Measurements from ENCODE around the gene PAPLN. TPM values are rescaled to one million over a fixed set of nuclear protein-coding genes. Genes with fewer than 3 reads are reported as not detected.

PAPLN gene
- total RNA-seq, 4 donors from 2014 or later, result 13.4 to 47.7 (median 28.2) TPM

DNA sequence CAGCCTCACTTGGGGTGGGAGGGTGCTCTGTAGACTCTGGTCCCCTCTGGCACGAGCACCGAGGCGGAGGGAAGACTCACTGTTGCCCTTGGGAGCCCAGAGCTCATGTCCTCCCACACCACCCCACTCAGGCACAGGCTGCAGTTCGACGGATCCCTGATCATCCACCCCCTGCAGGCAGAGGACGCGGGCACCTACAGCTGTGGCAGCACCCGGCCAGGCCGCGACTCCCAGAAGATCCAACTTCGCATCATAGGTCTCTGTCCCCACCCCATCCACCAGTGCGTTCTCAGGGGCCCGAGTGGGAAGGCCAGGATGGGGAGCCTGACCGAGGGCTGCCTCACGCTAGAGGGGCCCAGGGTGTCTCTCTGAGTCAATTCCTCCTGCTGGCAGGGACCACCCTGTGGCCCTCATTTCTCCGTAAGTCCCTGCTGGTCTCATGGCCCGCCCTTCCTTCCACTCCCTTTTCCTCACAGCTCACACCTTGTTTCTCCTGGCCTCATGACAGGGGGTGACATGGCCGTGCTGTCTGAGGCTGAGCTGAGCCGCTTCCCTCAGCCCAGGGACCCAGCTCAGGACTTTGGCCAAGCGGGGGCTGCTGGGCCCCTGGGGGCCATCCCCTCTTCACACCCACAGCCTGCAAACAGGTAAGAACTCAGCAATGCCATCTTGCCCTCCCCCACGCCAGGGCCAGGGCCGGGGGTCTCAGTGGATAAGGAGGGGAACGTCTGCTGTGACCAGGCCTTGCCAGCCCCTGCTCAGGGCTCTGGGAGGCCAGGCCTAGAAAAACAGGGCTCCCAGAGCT is 27.0 kb downstream of the PAPLN start:
- TF ChIP-seq EP300 (IDR thresholded peaks at IDR 0.05) (no peak), POLR2A (IDR thresholded peaks at IDR 0.05) (no peak), POLR2AphosphoS5 (IDR thresholded peaks at IDR 0.05) (no peak)
- TF ChIP-seq, protein P1, sequence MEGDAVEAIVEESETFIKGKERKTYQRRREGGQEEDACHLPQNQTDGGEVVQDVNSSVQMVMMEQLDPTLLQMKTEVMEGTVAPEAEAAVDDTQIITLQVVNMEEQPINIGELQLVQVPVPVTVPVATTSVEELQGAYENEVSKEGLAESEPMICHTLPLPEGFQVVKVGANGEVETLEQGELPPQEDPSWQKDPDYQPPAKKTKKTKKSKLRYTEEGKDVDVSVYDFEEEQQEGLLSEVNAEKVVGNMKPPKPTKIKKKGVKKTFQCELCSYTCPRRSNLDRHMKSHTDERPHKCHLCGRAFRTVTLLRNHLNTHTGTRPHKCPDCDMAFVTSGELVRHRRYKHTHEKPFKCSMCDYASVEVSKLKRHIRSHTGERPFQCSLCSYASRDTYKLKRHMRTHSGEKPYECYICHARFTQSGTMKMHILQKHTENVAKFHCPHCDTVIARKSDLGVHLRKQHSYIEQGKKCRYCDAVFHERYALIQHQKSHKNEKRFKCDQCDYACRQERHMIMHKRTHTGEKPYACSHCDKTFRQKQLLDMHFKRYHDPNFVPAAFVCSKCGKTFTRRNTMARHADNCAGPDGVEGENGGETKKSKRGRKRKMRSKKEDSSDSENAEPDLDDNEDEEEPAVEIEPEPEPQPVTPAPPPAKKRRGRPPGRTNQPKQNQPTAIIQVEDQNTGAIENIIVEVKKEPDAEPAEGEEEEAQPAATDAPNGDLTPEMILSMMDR (IDR thresholded peaks at IDR 0.05), result no peak
- H3K4me1 ChIP-seq, result peaks cover 0 to 4% (median 1%) of the 10 kb centered on the region in 3 donors
- no peak overlapping the region for H3K27ac ChIP-seq
- peaks cover 0 to 88% of the 10 kb centered on the region in 2 donors for H3K36me3 ChIP-seq
- H3K9me3 ChIP-seq, result no peaks in the 10 kb centered on the region
- no peak for ATAC-seq
- H3K27me3 ChIP-seq, result no peaks in the 10 kb centered on the region
- no peak overlapping the region for H3K4me3 ChIP-seq
- WGBS, 2 donors (ENCODE audit: low coverage in 1 of 2), result 87 to 89% methylated on average over 7 to 8 of the region's 23 CpGs

DNA sequence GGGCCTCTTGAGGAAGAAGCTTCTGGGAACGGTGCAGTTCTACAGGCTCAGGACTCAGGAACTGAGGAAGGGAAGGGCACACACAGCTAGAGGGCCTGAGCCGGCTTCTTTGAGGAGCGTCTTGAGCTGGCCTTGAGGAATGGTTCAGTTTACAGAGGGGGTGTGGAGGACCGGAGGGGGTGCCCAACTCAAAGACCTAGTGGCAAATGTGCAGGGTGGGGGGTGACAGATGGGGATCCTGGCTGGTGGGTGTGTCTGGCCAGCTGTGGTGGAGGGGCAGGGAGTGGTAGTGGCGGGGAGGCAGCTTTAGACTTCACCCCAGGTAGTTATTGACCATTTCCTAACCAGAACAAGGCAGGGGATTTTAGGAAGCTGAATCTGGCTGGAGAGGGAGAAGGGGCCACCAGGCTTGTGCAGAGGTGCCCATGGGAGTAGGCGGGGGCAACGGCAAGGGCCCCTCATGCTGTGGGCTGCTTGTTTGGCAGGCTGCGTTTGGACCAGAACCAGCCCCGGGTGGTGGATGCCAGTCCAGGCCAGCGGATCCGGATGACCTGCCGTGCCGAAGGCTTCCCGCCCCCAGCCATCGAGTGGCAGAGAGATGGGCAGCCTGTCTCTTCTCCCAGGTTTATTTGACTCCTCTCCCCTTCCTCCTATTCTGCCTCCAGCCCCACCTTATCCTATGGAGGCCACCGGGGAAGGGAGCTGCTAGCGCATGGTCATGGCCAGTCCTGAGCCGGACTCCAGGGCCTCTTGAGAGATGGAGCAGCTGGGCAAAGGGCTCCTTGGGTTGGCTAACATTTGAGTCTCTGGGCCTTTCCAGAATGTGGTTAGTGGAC is 27.8 kb downstream of the PAPLN start:
- 60 to 96% methylated on average over 4 of the region's 18 CpGs for WGBS, 2 donors (ENCODE audit: low coverage in 1 of 2)
- H3K9me3 ChIP-seq, result no peaks in the 10 kb centered on the region
- no peak overlapping the region for H3K4me3 ChIP-seq
- H3K27ac ChIP-seq, result no peak overlapping the region
- no peak for ATAC-seq
- peaks cover 0 to 80% of the 10 kb centered on the region in 2 donors for H3K36me3 ChIP-seq
- H3K27me3 ChIP-seq, result no peaks in the 10 kb centered on the region
- H3K4me1 ChIP-seq, result peaks cover 0 to 12% (median 6%) of the 10 kb centered on the region in 3 donors
- TF ChIP-seq POLR2AphosphoS5 (IDR thresholded peaks at IDR 0.05) (no peak), EP300 (IDR thresholded peaks at IDR 0.05) (no peak)
- TF ChIP-seq, protein P1 (IDR thresholded peaks at IDR 0.05), result no peak

DNA sequence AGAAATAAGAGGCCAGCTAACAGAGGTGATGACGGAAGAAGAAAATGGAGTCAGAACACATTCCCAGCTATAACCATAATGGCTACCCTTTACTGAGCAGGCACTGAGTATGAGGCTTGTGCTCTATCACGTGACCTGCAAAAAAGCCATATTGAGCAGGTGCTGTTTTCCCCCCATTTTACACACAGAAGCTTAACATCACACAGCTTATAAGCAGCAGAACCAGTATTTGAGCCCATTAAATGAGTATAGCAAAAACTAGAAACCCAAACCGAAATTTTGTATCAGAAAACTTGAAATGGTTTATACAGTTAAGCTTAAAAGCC is 28.4 kb downstream of the PAPLN start:
- no peaks in the 10 kb centered on the region for H3K9me3 ChIP-seq
- no peak overlapping the region for H3K27ac ChIP-seq
- 82 to 88% methylated on average over 3 of the region's 3 CpGs for WGBS, 2 donors (ENCODE audit: low coverage in 1 of 2)
- peaks cover 0 to 17% (median 6%) of the 10 kb centered on the region in 3 donors for H3K4me1 ChIP-seq
- ATAC-seq, result no peak
- TF ChIP-seq, protein P1 (IDR thresholded peaks at IDR 0.05), result no peak
- TF ChIP-seq POLR2AphosphoS5 (IDR thresholded peaks at IDR 0.05) (no peak), EP300 (IDR thresholded peaks at IDR 0.05) (no peak), POLR2A (IDR thresholded peaks at IDR 0.05) (no peak)
- H3K36me3 ChIP-seq, result peaks cover 0 to 76% of the 10 kb centered on the region in 2 donors
- H3K4me3 ChIP-seq, result no peak overlapping the region
- no peaks in the 10 kb centered on the region for H3K27me3 ChIP-seq

DNA sequence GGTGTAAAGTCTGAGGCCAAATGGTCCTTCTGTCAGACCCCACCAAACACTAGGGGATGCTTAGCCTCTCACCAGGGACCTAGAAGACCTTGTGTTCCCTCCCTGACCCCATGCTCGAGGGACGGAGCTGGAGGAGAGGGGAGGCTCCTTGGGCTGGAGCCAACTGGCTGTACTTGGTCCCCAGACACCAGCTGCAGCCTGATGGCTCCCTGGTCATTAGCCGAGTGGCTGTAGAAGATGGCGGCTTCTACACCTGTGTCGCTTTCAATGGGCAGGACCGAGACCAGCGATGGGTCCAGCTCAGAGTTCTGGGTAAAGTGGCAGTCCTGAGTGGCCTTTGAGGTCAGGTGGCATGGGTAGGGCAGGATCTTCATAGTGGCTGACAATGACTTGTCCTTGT is 29.0 kb downstream of the PAPLN start:
- no peak overlapping the region for H3K27ac ChIP-seq
- peaks cover 0 to 70% of the 10 kb centered on the region in 2 donors for H3K36me3 ChIP-seq
- H3K4me1 ChIP-seq, result peaks cover 0 to 17% (median 6%) of the 10 kb centered on the region in 3 donors
- no peak overlapping the region for H3K4me3 ChIP-seq
- no peak for TF ChIP-seq EP300 (IDR thresholded peaks at IDR 0.05)
- TF ChIP-seq, protein P1 (IDR thresholded peaks at IDR 0.05), result no peak
- TF ChIP-seq POLR2AphosphoS5 (IDR thresholded peaks at IDR 0.05), result no peak
- TF ChIP-seq POLR2A (IDR thresholded peaks at IDR 0.05), result no peak
- ATAC-seq, result no peak
- no CpG with 5 or more reads among the region's 7 CpGs for WGBS, 2 donors (ENCODE audit: low coverage in 1 of 2)
- no peaks in the 10 kb centered on the region for H3K9me3 ChIP-seq
- no peaks in the 10 kb centered on the region for H3K27me3 ChIP-seq
